HEK293 (cell line): ENCODE results near the gene TOP2A.
"Not testable (repeated sequence)": the region's sequence is repeated elsewhere in the genome, so short reads cannot be mapped to it uniquely, and the experiment has no call there.

Source experiments
- CTCF ChIA-PET: fragments of 350-600 bp; formaldehyde crosslinking; extraction: SDS; loops from one replicate; lab custom pipeline; 2021; ENCODE audit warnings: antibody characterized with exemption; lab: Yijun Ruan, JAX
- POLR2A ChIA-PET: fragments of 300-600 bp; formaldehyde crosslinking; extraction: SDS; loops from one replicate; lab custom pipeline; 2020; ENCODE audit warnings: antibody characterized with exemption, inconsistent platforms; lab: Yijun Ruan, JAX
- H3K27ac ChIP-seq: fragments of 200-500 bp; sonication (Bioruptor generic); 2 replicates; pipeline ENCODE4 v1.5.1; 2014; ENCODE audit warnings: low read depth, low read length, control low read depth, inconsistent platforms; ENCODE audit errors: extremely low read depth
- H3K36me3 ChIP-seq, 2 experiments: fragments of 200-500 bp in 1 of 2; sonication (Bioruptor generic) in 1 of 2; 1 replicate in 1 of 2; 2 replicates in 1 of 2; pipeline ENCODE4 v1.5.1; 2014 to 2017; ENCODE audit warnings: inconsistent platforms in 2 of 2, low read length in 2 of 2; ENCODE audit not compliant: control insufficient read depth in 2 of 2, insufficient read depth in 1 of 2
- H3K4me1 ChIP-seq: fragments of 200-500 bp; sonication (Bioruptor generic); 2 replicates; pipeline ENCODE4 v1.5.1; 2014; ENCODE audit warnings: mild to moderate bottlenecking, low read length, inconsistent platforms; ENCODE audit not compliant: control insufficient read depth, insufficient read depth
- H3K4me3 ChIP-seq: 2 replicates; pipeline ENCODE4 v1.5.1; 2011; ENCODE audit warnings: low read depth, mild to moderate bottlenecking, control low read depth, low read length, moderate library complexity
- H3K9me3 ChIP-seq: fragments of 200-500 bp; sonication (Bioruptor generic); 2 replicates; pipeline ENCODE4 v1.5.1; 2014; ENCODE audit warnings: low read depth, low read length, inconsistent platforms; ENCODE audit not compliant: control insufficient read depth, insufficient read depth
- CTCF ChIP-seq: fragments of 450-650 bp; formaldehyde crosslinking; IDR thresholded peaks from 2 replicates; pipeline ENCODE4 v1.5.1; 2016; ENCODE audit warnings: missing biosample characterization, missing genetic modification characterization
- KLF1 ChIP-seq: fragments of 450-650 bp; formaldehyde crosslinking; IDR thresholded peaks from 2 replicates; pipeline ENCODE4 v1.5.1; 2016; ENCODE audit warnings: missing biosample characterization, missing genetic modification characterization
- PRDM2 ChIP-seq: fragments of 450-650 bp; formaldehyde crosslinking; IDR thresholded peaks from 2 replicates; pipeline ENCODE4 v1.5.1; 2016; ENCODE audit warnings: missing biosample characterization, missing genetic modification characterization, borderline replicate concordance
- YY2 ChIP-seq: fragments of 450-650 bp; formaldehyde crosslinking; IDR thresholded peaks from 2 replicates; pipeline ENCODE4 v1.5.1; 2016; ENCODE audit warnings: missing biosample characterization, missing genetic modification characterization
- ZBTB8A ChIP-seq: fragments of 450-650 bp; formaldehyde crosslinking; IDR thresholded peaks from 2 replicates; pipeline ENCODE4 v1.5.1; 2016; ENCODE audit warnings: missing biosample characterization, missing genetic modification characterization
- ZNF121 ChIP-seq: fragments of 450-650 bp; formaldehyde crosslinking; IDR thresholded peaks from 2 replicates; pipeline ENCODE4 v1.5.1; 2016; ENCODE audit warnings: missing biosample characterization, missing genetic modification characterization
- ZNF266 ChIP-seq: fragments of 450-650 bp; formaldehyde crosslinking; IDR thresholded peaks from 2 replicates; pipeline ENCODE4 v1.5.1; 2016; ENCODE audit warnings: missing biosample characterization, missing genetic modification characterization, low read depth
- ZNF549 ChIP-seq: fragments of 450-650 bp; IDR thresholded peaks from 2 replicates; pipeline ENCODE4 v1.5.1; 2018; ENCODE audit warnings: missing biosample characterization, missing genetic modification characterization, mild to moderate bottlenecking, inconsistent platforms, moderate library complexity
- ZNF660 ChIP-seq: fragments of 450-650 bp; IDR thresholded peaks from 2 replicates; pipeline ENCODE4 v1.5.1; 2018; ENCODE audit warnings: missing biosample characterization, mild to moderate bottlenecking, missing genetic modification characterization
- ZNF747 ChIP-seq: fragments of 450-650 bp; formaldehyde crosslinking; IDR thresholded peaks from 2 replicates; pipeline ENCODE4 v1.5.1; 2016; ENCODE audit warnings: missing biosample characterization, missing genetic modification characterization
- ZNF843 ChIP-seq: fragments of 450-650 bp; formaldehyde crosslinking; IDR thresholded peaks from 2 replicates; pipeline ENCODE4 v1.5.1; 2016; ENCODE audit warnings: missing biosample characterization, missing genetic modification characterization
- TF ChIP-seq, protein P1 (sequence below): fragments of 450-650 bp; formaldehyde crosslinking; IDR thresholded peaks from 2 replicates; pipeline ENCODE4 v1.5.1; 2017; ENCODE audit warnings: missing biosample characterization, missing genetic modification characterization
- TF ChIP-seq, protein P2 (sequence below): fragments of 450-650 bp; formaldehyde crosslinking; IDR thresholded peaks from 2 replicates; pipeline ENCODE4 v1.5.1; 2016; ENCODE audit warnings: missing biosample characterization, missing genetic modification characterization

TOP2A gene

GRCh38 chr17:40371261-40371929 is 46.3 kb downstream of the TOP2A start (continued):
- TF ChIP-seq, protein P1, sequence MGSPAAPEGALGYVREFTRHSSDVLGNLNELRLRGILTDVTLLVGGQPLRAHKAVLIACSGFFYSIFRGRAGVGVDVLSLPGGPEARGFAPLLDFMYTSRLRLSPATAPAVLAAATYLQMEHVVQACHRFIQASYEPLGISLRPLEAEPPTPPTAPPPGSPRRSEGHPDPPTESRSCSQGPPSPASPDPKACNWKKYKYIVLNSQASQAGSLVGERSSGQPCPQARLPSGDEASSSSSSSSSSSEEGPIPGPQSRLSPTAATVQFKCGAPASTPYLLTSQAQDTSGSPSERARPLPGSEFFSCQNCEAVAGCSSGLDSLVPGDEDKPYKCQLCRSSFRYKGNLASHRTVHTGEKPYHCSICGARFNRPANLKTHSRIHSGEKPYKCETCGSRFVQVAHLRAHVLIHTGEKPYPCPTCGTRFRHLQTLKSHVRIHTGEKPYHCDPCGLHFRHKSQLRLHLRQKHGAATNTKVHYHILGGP (tag by site-specific recombination) = no peak
- TF ChIP-seq ZNF549 (tag by site-specific recombination) = no peak

- CTCF ChIA-PET = no interaction called here
Measured at GRCh38 chr17:40369923-40370322, 47.8 kb downstream of the TOP2A start.

DNA sequence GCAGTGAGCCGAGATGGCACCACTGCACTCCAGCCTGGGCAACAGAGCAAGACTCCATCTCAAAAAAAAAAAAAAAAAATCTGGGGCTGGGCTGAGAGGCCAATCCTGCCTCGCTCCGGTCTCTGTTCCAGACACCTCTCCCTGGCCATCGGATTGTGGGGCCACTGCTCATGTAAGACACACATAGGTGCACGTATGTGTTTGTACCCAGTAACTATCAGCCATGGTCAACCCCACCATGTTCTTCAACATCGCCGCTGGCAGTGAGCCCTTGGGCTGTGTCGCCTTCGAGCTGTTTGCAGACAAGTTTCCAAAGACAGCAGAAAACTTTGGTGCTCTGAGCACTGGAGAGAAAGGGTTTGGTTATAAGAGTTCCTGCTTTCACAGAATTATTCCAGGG is 50.0 kb downstream of the TOP2A start:
- TF ChIP-seq ZNF121 = peak; percentile 56; the same call in 1 of the 2 replicates
- H3K36me3 ChIP-seq, H3K4me3 ChIP-seq, H3K9me3 ChIP-seq, POLR2A ChIA-PET, H3K4me1 ChIP-seq, H3K27ac ChIP-seq: not testable (repeated sequence)
- CTCF ChIA-PET = interaction anchor here (0.6 to 1.2 kb wide), 2 partner anchors 74 to 166 kb away, joined by 3 to 5 read pairs; no protein-coding TSS in a partner anchor

More at GRCh38 chr17:40369923-40370322, 47.8 kb downstream of the TOP2A start:
- no peak for TF ChIP-seq ZNF747 (tag by site-specific recombination)
- TF ChIP-seq ZNF660 (tag by site-specific recombination) = no peak
- Histone ChIP-seq H3K9me3 (no peaks in the 10 kb centered on the region), H3K4me1 (no peaks in the 10 kb centered on the region), H3K4me3 (no peak overlapping the region), H3K36me3 (no peaks in the 10 kb centered on the region; a peak in 1 of 3 replicates), H3K27ac (no peak overlapping the region)
- POLR2A ChIA-PET = no interaction called here

GRCh38 chr17:40366861-40367518 is 50.7 kb downstream of the TOP2A start:
- H3K27ac ChIP-seq = no peak overlapping the region
- no peaks in the 10 kb centered on the region for H3K9me3 ChIP-seq
- H3K4me3 ChIP-seq = no peak overlapping the region
- H3K4me1 ChIP-seq = no peaks in the 10 kb centered on the region
- ChIA-PET POLR2A (interaction anchor here (0.6 to 1.7 kb wide), 2 partner anchors 48 to 51 kb away, joined by 3 to 9 read pairs; partner anchors contain the start of gene TOP2A), CTCF (interaction anchor here (1.2 to 1.9 kb wide), 2 partner anchors 83 to 193 kb away, joined by 4 to 6 read pairs; no protein-coding TSS in a partner anchor)
- H3K36me3 ChIP-seq = no peaks in the 10 kb centered on the region; a peak in 1 of 3 replicates
- TF ChIP-seq CTCF (tag by site-specific recombination) (no peak), YY2 (tag by site-specific recombination) (no peak), ZNF843 (tag by site-specific recombination) (no peak), ZNF266 (tag by site-specific recombination) (no peak), KLF1 (tag by site-specific recombination) (no peak), ZBTB8A (tag by site-specific recombination) (no peak), PRDM2 (tag by site-specific recombination) (no peak), ZNF660 (tag by site-specific recombination) (no peak)
- TF ChIP-seq, protein P2, sequence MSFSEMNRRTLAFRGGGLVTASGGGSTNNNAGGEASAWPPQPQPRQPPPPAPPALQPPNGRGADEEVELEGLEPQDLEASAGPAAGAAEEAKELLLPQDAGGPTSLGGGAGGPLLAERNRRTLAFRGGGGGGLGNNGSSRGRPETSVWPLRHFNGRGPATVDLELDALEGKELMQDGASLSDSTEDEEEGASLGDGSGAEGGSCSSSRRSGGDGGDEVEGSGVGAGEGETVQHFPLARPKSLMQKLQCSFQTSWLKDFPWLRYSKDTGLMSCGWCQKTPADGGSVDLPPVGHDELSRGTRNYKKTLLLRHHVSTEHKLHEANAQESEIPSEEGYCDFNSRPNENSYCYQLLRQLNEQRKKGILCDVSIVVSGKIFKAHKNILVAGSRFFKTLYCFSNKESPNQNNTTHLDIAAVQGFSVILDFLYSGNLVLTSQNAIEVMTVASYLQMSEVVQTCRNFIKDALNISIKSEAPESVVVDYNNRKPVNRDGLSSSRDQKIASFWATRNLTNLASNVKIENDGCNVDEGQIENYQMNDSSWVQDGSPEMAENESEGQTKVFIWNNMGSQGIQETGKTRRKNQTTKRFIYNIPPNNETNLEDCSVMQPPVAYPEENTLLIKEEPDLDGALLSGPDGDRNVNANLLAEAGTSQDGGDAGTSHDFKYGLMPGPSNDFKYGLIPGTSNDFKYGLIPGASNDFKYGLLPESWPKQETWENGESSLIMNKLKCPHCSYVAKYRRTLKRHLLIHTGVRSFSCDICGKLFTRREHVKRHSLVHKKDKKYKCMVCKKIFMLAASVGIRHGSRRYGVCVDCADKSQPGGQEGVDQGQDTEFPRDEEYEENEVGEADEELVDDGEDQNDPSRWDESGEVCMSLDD (tag by site-specific recombination) = no peak
